GM21390 (cell line): ENCODE results near the gene CUX1.
"Not testable (repeated sequence)": the region's sequence is repeated elsewhere in the genome, so short reads cannot be mapped to it uniquely, and the experiment has no call there.

Source experiments
- ATAC-seq: cut with Tn5 transposase; IDR thresholded peaks from one replicate; pipeline ENCODE4 v1.9.1; 2021; ENCODE audit not compliant: unreplicated experiment

The CUX1 gene

GRCh38 chr7:102169651-102170392 lies 352.4 kb downstream of the CUX1 start:
- no peak for ATAC-seq

GRCh38 chr7:102170393-102170970 lies 353.1 kb downstream of the CUX1 start:
- no peak for ATAC-seq

GRCh38 chr7:102173669-102174068 lies 356.2 kb downstream of the CUX1 start:
- no peak for ATAC-seq

- ATAC-seq = no peak
Measured at GRCh38 chr7:102175423-102176170, 358.2 kb downstream of the CUX1 start.

GRCh38 chr7:102178410-102178809 lies 361.0 kb downstream of the CUX1 start:
- no peak for ATAC-seq

- no peak for ATAC-seq
Measured at GRCh38 chr7:102180727-102181126, 363.3 kb downstream of the CUX1 start.

- no peak for ATAC-seq
Measured at GRCh38 chr7:102181517-102181916, 364.1 kb downstream of the CUX1 start.

- ATAC-seq = no peak
Measured at GRCh38 chr7:102182016-102182415, 364.6 kb downstream of the CUX1 start.

- not testable (repeated sequence) for ATAC-seq
Measured at GRCh38 chr7:102183848-102184247, 366.4 kb downstream of the CUX1 start.

GRCh38 chr7:102184303-102184702 lies 366.9 kb downstream of the CUX1 start:
- ATAC-seq = no peak

- ATAC-seq = no peak
Measured at GRCh38 chr7:102185796-102186195, 368.4 kb downstream of the CUX1 start.

GRCh38 chr7:102186306-102186705 lies 368.9 kb downstream of the CUX1 start:
- ATAC-seq = no peak

- no peak for ATAC-seq
Measured at GRCh38 chr7:102188746-102189145, 371.3 kb downstream of the CUX1 start.

GRCh38 chr7:102189756-102190155 lies 372.3 kb downstream of the CUX1 start:
- ATAC-seq = no peak

- ATAC-seq = no peak
Measured at GRCh38 chr7:102190776-102191350, 373.4 kb downstream of the CUX1 start.

- no peak for ATAC-seq
Measured at GRCh38 chr7:102191556-102192379, 374.3 kb downstream of the CUX1 start.

- no peak for ATAC-seq
Measured at GRCh38 chr7:102192790-102193189, 375.4 kb downstream of the CUX1 start.

- no peak for ATAC-seq
Measured at GRCh38 chr7:102193806-102194205, 376.4 kb downstream of the CUX1 start.

GRCh38 chr7:102195361-102195760 lies 377.9 kb downstream of the CUX1 start:
- no peak for ATAC-seq

GRCh38 chr7:102196028-102196427 lies 378.6 kb downstream of the CUX1 start:
- no peak for ATAC-seq

GRCh38 chr7:102197161-102197560 lies 379.7 kb downstream of the CUX1 start:
- no peak for ATAC-seq
